Femur (tissue), 1 donor: Measurements from ENCODE around the gene SNED1.

Experiments
- DNase-seq: peaks from one replicate; pipeline ENCODE4 v3.0.0-alpha.2; 2017

SNED1 gene

GRCh38 chr2:241068942-241069810 lies 70.8 kb downstream of the SNED1 start:
- DNase-seq: no peak

DNA sequence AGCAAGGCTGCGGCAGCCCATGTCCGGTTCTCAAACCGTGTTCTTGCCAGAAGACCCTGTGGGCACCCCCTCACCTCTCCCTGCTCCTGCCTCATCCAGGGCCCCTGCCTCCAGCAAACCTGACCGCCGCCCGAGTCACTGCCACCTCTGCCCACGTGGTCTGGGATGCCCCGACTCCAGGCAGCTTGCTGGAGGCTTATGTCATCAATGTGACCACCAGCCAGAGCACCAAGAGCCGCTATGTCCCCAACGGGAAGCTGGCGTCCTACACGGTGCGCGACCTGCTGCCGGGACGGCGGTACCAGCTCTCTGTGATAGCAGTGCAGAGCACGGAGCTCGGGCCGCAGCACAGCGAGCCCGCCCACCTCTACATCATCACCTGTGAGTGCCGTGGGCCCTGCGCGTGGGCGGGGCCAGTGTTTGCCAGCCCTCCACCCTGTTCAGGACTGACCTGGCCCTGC lies 71.4 kb downstream of the SNED1 start:
- no peak for DNase-seq

DNA sequence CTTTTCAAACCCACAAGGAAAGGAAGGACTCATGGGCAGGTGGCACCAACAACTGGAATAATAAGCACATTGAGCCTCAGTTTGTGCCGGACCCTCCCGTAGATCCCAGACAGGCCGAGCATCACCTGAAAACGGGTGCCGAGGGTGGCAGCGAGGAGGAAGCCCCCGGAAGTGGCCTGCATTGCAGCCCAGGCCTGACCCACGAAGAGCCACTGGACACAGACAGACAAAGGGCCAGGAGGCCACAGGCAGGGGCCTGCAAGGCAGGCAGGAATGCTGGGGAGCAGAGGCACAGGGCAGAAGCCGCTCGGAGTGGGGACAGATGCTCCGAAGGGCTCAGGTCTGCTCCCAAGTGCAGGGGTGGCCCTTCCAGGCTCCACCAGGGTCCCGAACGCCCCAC lies 71.9 kb downstream of the SNED1 start:
- no peak for DNase-seq

DNA sequence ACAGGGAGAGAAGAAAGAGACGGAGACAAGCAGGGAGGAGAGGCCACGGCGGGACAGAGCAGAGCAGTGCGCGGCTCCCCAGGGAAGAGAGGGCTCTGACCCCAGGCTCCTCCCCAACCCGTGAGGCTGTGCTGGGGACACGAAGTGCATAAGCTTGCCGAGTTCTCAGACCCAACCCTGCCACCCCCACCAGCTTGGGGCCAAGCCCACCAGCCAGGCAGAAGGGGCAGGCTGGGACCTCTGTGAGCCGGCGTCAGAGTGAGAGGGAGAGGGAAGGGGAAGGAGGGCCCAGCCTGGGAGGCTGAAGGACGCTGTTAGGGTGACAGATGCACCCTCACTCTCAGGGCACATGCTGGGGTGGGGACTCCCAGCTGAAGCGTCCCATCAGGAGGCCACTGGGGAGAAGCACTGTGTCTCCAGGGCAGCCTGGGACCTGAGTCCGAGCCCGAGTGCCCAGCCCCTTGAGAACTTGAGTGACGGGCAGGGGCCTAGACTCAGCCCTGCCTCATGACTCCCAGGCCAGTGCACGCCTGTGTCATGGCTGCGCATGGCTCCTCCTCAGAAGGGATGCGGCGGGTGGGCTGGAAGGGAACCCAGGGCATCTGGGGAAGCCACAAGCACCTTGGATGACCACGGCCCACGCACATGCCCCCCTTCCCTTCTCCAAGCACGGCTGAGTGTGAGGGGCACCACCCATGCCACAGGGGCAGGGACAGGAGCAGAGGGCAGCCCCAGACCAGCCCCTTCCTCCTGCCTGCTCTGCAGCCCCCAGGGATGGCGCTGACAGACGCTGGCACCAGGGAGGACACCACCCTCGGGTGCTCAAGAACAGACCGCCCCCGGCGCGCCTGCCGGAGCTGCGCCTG lies 72.6 kb downstream of the SNED1 start:
- DNase-seq: no peak

GRCh38 chr2:241071677-241072111 lies 73.3 kb downstream of the SNED1 start:
- DNase-seq: no peak

GRCh38 chr2:241072151-241072550 lies 73.7 kb downstream of the SNED1 start:
- DNase-seq: no peak

DNA sequence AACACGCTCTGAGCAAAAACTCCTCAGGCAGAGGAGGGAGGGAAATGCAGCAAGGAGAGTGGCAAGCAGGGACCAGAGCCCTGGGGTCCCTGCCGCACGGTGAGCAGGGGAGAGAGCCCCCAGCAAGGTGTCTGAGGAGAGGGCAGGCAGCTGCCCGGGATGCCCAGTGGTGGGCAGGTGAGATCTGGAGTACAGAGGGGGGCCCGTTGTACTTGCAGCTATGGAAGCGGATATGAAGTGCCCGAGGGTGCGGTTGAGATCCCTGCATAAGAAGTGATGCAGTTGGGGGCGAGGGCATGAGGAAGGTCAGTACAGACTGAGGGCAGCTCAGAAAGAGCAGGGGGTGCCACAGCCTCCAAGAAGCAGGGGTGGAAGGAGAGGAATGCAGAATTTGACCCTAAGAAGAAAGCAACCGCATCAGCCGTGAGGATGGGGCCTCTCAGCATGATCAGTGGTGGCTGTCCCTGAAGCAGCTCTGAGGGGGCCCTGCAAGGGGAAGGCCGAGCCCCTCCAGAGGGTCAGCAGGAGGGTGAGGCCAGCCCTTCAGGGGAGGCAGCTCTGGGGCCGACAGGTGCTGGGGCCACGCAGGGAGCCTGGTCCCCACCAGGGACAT lies 74.2 kb downstream of the SNED1 start:
- no peak for DNase-seq

- no peak for DNase-seq
Observed at GRCh38 chr2:241073166-241074064, 75.0 kb downstream of the SNED1 start.

DNA sequence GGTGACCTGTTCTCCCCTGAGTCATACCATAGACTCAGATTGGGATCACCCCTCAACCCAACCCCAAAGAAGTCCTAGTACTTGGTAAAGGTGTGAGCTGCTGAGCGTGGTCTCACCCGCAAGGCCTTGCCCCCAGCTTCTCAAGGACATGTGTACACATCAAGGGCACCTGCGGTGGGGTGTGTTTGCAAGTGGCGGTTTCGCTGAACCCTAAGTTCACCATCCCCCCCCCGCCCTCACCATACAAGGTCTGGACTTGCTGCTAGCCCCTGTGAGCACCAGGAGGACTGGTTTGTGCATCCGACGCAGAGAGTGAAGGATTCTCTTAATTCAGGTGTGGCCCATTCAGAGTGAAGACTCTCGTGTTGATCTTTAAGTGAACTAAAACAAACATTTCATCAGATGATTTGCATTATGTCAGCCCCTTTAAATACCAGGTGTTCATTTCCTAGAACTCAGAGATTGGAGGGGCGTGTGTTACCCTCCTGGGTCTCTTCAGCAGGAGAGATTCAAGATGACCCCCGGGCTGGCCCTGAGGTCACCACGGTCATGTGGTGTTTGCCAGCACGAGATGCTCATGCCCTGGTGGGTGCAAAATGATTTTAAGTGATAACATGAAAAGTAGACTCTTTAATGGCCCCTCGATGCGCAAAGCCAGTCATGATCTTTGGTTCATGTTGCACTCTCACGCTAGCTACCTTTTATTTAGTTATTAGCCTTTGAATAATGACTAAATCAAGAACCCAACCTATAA lies 75.8 kb downstream of the SNED1 start:
- DNase-seq: no peak

DNA sequence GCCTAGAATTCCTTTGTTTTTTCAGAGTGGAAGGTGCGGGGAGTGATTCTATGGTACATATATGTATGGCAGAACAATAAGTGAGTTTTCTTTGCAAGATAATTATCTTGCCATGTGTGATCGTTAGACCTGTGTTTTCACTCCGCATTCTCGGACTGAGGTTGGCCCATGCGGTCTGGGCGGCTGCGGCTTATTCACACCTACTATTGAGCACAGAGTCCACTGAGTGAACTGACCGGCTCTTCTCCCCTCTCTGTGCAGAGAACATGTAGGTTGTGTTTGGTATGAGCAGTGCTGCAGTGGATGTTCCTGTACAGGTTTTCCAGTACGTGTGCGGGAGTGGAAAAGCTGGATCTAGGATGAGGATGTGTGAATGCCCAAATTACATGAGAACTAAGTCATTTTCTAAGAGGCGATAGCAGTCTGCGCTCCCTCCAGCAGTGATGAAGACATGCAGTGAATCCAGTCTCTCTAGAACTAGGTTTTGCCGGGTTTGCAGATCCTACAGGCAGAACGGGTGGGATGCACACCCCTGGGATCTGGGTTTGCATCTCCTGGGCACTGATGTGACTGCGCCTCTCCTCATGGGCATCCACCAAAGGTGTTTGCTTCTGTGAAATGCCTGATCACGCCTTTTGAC lies 76.6 kb downstream of the SNED1 start:
- DNase-seq: no peak

DNA sequence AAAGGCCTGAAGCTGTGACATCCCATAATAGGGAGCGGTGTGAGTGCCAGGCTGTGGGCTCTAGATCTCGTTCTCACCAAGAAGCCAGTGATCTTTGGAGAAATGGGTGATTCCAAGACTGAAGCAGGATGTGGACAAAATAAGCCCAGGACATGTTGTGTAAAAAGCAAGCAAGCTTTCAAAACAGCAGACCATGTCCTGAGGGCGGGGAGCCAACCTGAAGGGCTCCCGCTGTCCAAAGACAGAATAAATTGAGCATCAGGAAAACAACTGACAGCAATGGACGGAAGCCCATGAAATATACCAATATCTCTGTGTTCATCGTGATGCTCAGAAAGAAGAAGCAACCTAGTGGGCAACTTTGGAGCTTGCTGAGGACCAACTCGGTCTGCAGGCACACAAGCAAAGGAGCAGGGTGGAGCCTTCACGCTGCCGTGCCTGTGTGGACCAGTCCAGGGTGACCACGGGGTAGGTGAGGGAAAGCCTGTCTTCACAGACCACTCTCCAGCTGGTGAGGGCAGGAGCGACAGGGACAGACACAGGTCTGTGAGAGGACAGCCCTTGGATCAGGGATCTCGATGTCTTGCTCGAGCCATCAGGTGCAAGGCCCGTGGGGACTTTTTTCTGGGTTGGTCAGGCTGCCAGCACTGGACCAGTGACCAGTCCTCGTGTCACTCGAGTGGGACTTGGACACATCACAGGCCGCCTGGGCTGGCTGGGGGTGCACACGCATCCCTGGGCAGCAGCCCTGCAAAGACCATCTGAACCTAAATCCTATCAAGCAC lies 82.2 kb downstream of the SNED1 start:
- DNase-seq: no peak

- DNase-seq: no peak
Observed at GRCh38 chr2:241081190-241081642, 82.8 kb downstream of the SNED1 start.

GRCh38 chr2:241081643-241082340 lies 83.4 kb downstream of the SNED1 start:
- DNase-seq: no peak

DNA sequence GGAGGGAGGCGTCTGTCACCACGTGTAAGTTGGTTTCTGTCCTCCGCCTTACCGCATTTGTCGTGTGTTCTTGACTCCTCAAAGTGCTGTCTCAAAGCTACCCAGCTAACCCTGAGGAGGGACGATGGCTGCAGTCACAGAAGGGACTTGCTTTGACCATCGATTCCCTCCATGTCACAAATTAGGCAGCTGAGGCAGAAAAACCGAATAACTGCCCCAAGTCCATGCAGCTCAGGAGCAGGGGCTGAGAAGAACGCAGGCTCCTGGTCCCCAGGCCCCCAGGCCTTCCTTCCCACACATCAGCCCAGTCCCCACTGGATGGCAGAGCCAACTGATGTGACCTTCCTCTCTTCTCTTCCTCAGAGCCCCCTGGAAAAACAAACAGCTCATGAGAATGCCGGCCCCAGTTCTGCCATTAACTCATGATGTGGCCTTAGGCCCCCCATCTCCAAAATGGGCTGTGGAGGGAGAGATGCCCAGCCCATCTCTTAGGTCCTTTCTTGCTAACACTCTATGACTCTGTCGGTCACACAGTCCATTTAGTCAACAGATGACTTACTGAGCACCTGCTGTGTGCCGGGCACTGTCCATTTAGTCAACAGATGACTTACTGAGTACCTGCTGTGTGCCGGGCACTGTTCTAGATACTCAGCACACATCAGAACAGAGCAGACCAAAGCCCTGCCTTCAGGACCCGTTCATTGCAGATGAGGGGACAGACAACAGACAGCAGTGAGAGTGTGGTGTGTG lies 84.1 kb downstream of the SNED1 start:
- no peak for DNase-seq

DNA sequence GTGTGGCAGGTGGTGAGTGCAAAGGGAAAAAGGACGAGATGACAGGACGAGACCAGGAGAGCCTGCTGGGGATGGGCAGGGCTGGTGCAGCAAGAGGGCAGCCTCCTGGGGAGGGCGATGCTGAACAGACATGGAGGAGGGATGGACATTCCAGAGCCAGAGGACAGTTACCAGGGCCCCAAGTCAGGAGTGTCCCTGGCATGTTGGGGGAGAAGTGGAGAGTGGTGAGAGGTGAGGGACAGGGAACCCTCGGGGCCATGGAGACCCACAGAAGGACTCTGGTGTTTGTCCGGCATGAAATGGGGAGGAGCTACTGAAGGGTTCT lies 84.6 kb downstream of the SNED1 start:
- DNase-seq: no peak

DNA sequence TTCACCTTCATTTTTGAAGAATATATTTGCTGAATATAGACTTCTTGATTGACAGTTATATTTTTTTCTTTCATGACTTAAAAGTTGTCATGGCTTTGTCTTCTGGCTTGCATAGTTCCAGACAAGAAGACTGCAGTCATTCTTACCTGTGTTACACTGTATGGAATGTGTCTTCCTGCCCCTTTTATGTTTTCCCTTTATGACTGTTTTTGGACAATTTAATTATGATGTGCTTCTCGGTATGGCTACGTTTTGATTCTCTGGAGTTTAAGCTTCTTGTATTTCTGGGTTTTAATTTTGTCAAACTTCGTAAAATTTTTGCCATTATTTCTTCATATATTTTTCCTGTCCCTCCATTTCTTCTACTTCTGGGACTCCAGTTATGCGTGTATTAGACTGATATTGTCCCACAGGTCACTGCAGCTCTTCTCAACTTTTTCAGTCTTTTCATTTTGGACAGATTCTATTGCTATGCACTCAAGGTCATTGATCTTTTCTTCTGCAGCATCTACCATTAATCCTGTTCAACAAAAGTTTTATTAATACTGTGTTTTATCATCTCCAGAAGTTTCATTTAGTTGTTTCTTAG lies 86.5 kb downstream of the SNED1 start:
- no peak for DNase-seq

DNA sequence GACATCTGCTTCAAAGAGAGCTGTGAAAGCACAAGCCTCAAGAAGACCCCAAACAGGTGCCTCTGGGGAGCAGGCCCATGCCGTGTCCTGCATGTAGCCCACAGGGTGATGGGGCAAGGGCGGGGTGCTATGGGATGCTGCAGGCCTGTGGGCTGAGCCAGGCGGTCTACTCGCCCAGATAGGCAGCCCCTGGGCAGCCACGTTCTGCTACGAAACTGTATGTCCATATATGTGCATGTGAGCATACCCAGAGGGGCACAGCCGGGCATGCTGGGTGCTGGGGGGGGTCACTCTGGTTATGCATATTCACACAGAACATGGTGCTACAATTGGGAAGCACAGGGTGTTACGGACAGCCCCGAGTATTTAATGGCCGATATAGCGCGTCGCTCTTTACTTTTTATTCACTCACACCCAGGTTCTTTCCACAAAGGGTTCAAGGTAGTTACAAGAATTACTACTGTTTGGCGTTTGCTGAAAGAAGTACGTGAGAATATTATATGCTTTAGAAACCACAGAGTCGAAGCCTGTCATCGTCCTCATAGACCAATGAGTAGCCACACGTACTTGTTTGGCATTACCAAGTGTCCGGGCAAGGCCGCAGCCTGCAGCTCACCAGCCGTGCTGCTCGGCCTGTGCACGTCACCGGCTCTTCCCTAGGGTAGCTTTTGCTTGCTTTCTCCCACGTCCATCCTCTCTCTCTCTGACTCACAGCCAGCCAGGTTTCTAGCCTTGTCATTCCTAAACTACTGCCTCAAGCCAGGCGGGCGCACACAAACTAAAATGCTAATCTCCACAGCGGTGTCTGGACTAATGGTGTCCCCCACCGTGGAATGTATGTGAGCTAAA lies 89.2 kb downstream of the SNED1 start:
- no peak for DNase-seq
